DND-41 (cell line): ENCODE results near the gene PIK3CD.
A peak's percentile ranks its signal among the peaks of the same experiment; 100 is the strongest.

ENCODE experiments used
- ATAC-seq: fragments of 200-7000 bp; cut with Tn5 transposase; 3 replicates; pipeline ENCODE4 v1.9.1; 2021; ENCODE audit warnings: low read depth; ENCODE audit not compliant: insufficient read depth
- DNase-seq: peaks from one replicate; pipeline ENCODE4 v3.0.0-alpha.2; 2020
- H2AFZ ChIP-seq: 2 replicates; pipeline ENCODE4 v1.6.0; 2012; ENCODE audit warnings: low read depth, low read length
- H3K27ac ChIP-seq: 2 replicates; pipeline ENCODE4 v1.5.1; 2012; ENCODE audit warnings: low read length, inconsistent platforms
- H3K27me3 ChIP-seq: fragments of 200-600 bp; sonication (generic); 2 replicates; pipeline ENCODE4 v1.6.0; 2012; ENCODE audit warnings: low read length, mild to moderate bottlenecking, inconsistent platforms; ENCODE audit not compliant: insufficient read depth, poor library complexity
- H3K36me3 ChIP-seq: 2 replicates; pipeline ENCODE4 v1.5.1; 2012; ENCODE audit warnings: low read length, inconsistent platforms; ENCODE audit not compliant: insufficient read depth
- H3K4me1 ChIP-seq: 2 replicates; pipeline ENCODE4 v1.5.1; 2012; ENCODE audit warnings: mild to moderate bottlenecking, low read length; ENCODE audit not compliant: insufficient read depth
- H3K4me2 ChIP-seq: 2 replicates; pipeline ENCODE4 v1.6.0; 2012; ENCODE audit warnings: mild to moderate bottlenecking, moderate library complexity, low read length, inconsistent platforms; ENCODE audit not compliant: insufficient read depth
- H3K4me3 ChIP-seq, 2 experiments: fragments of 200-600 bp in 1 of 2; shearing (Covaris generic) in 1 of 2; 2 replicates each; pipeline ENCODE4 v1.5.1; 2012 to 2016; ENCODE audit warnings: inconsistent platforms in 2 of 2, low read length in 2 of 2, mild to moderate bottlenecking in 2 of 2, low read depth in 1 of 2, moderate library complexity in 1 of 2
- H3K79me2 ChIP-seq: 2 replicates; pipeline ENCODE4 v1.6.0; 2012; ENCODE audit warnings: low read length, inconsistent platforms; ENCODE audit not compliant: insufficient read depth
- H3K9ac ChIP-seq: 2 replicates; pipeline ENCODE4 v1.6.0; 2012; ENCODE audit warnings: low read depth, mild to moderate bottlenecking, inconsistent platforms, low read length, moderate library complexity
- H3K9me3 ChIP-seq: 2 replicates; pipeline ENCODE4 v1.5.1; 2012; ENCODE audit warnings: low read length, moderate library complexity, mild to moderate bottlenecking, inconsistent platforms; ENCODE audit not compliant: insufficient read depth, severe bottlenecking
- H4K20me1 ChIP-seq: 2 replicates; pipeline ENCODE4 v1.6.0; 2012; ENCODE audit warnings: low read length; ENCODE audit not compliant: insufficient read depth
- CTCF ChIP-seq: IDR thresholded peaks from 2 replicates; pipeline ENCODE4 v1.5.1; 2012; ENCODE audit warnings: borderline replicate concordance, low read length, moderate library complexity, mild to moderate bottlenecking; ENCODE audit not compliant: poor library complexity, severe bottlenecking; ENCODE audit errors: extremely low read depth
- EZH2 ChIP-seq: IDR thresholded peaks from 3 replicates; pipeline ENCODE4 v1.6.1; 2012; ENCODE audit warnings: borderline replicate concordance, low read depth, mild to moderate bottlenecking, moderate library complexity, low read length, inconsistent platforms; ENCODE audit not compliant: severe bottlenecking

Gene PIK3CD

GRCh38 chr1:9717193-9718005, 65.9 kb downstream of the PIK3CD start:
- Histone ChIP-seq H3K9ac (peak overlapping the region; percentile 94), H3K27me3 (no peaks in the 10 kb centered on the region), H3K9me3 (no peaks in the 10 kb centered on the region), H4K20me1 (0 out of 2 replicates have a peak, but pooled peaks cover 6% of the 10 kb centered on the region), H3K27ac (peak overlapping the region; percentile 96), H3K4me1 (peaks cover 57% of the 10 kb centered on the region), H3K4me2 (peak overlapping the region; percentile 96), H3K79me2 (peaks cover 45% of the 10 kb centered on the region), H2AFZ (peak overlapping the region; percentile 51), H3K4me3 (peak overlapping the region; percentile 48 to 77), H3K36me3 (peaks cover 84% of the 10 kb centered on the region)
- no peak for TF ChIP-seq EZH2
- TF ChIP-seq CTCF = peak; percentile 15
- DNase-seq = peak; percentile 99
- ATAC-seq = peak; percentile 85

GRCh38 chr1:9718006-9718680, 66.6 kb downstream of the PIK3CD start:
- peaks cover 57% of the 10 kb centered on the region for H3K4me1 ChIP-seq
- H3K4me2 ChIP-seq = peak overlapping the region; percentile 96
- no peaks in the 10 kb centered on the region for H3K27me3 ChIP-seq
- H3K36me3 ChIP-seq = peaks cover 89% of the 10 kb centered on the region
- no peaks in the 10 kb centered on the region for H3K9me3 ChIP-seq
- H3K27ac ChIP-seq = peak overlapping the region; percentile 96
- DNase-seq (no peak), ATAC-seq (no peak)
- H3K4me3 ChIP-seq = peak overlapping the region in 1 of 2 experiments; percentile 77; a peak in 2 of 4 replicates
- peaks cover 45% of the 10 kb centered on the region for H3K79me2 ChIP-seq
- H2AFZ ChIP-seq = peak overlapping the region; percentile 26
- H4K20me1 ChIP-seq = 0 out of 2 replicates have a peak, but pooled peaks cover 6% of the 10 kb centered on the region
- TF ChIP-seq EZH2 (no peak), CTCF (peak; percentile 54)
- peak overlapping the region; percentile 94 for H3K9ac ChIP-seq

GRCh38 chr1:9719978-9720722, 68.6 kb downstream of the PIK3CD start:
- H3K4me1 ChIP-seq = peaks cover 51% of the 10 kb centered on the region
- H3K4me2 ChIP-seq = no peak overlapping the region
- peaks cover 96% of the 10 kb centered on the region for H3K36me3 ChIP-seq

More at GRCh38 chr1:9719978-9720722, 68.6 kb downstream of the PIK3CD start:
- TF ChIP-seq CTCF (peak; percentile 33), EZH2 (no peak)
- H3K4me3 ChIP-seq = no peak overlapping the region
- no peaks in the 10 kb centered on the region for H3K9me3 ChIP-seq
- peak overlapping the region; percentile 96 for H3K27ac ChIP-seq
- 0 out of 2 replicates have a peak, but pooled peaks cover 5% of the 10 kb centered on the region for H4K20me1 ChIP-seq
- DNase-seq (no peak), ATAC-seq (no peak)
- H3K27me3 ChIP-seq = no peaks in the 10 kb centered on the region
- no peak overlapping the region for H3K9ac ChIP-seq
- H3K79me2 ChIP-seq = peaks cover 37% of the 10 kb centered on the region
- H2AFZ ChIP-seq = no peak overlapping the region
